ENCODE measurements around the gene SELENOW.
"Not testable (repeated sequence)": the region's sequence is repeated elsewhere in the genome, so short reads cannot be mapped to it uniquely, and the experiment has no call there.

SELENOW gene

GRCh38 chr19:47794526-47794925 is 16.0 kb downstream of the SELENOW start:
- Mint-ChIP-seq H3K4me1 (peaks cover 4% of the 10 kb centered on the region), H3K27ac (no peak overlapping the region), H3K9me3 (no peaks in the 10 kb centered on the region)

DNA sequence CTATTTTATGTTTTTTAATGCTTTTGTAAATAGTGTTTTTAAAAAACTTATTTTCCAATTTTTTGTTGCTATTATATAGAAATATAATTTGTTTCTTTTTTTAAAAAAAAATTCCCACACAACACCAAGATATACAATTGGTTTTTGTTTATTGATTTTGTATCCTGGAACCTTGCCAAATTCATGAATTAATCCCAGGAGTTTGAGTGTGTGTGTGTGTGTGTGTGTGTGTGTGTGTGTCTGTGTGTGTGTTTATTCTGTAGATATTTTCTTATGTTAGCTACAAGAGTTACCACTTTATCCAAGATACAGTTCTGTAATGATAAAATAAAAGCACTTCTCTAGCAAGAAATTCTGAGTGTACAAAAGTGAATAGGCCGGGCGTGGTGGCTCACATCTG is 18.3 kb downstream of the SELENOW start:
- no peak overlapping the region for H3K4me3 Mint-ChIP-seq
- H3K36me3 Mint-ChIP-seq = peaks cover 2% of the 10 kb centered on the region
- H3K27ac Mint-ChIP-seq = no peak overlapping the region
- no peaks in the 10 kb centered on the region for H3K27me3 Mint-ChIP-seq
- H3K9me3 Mint-ChIP-seq = peaks cover 4% of the 10 kb centered on the region
- H3K4me1 Mint-ChIP-seq = no peaks in the 10 kb centered on the region

More at GRCh38 chr19:47794526-47794925, 16.0 kb downstream of the SELENOW start:
- no peak overlapping the region for H3K4me3 Mint-ChIP-seq
- no peaks in the 10 kb centered on the region for H3K27me3 Mint-ChIP-seq
- H3K36me3 Mint-ChIP-seq = no peaks in the 10 kb centered on the region

DNA sequence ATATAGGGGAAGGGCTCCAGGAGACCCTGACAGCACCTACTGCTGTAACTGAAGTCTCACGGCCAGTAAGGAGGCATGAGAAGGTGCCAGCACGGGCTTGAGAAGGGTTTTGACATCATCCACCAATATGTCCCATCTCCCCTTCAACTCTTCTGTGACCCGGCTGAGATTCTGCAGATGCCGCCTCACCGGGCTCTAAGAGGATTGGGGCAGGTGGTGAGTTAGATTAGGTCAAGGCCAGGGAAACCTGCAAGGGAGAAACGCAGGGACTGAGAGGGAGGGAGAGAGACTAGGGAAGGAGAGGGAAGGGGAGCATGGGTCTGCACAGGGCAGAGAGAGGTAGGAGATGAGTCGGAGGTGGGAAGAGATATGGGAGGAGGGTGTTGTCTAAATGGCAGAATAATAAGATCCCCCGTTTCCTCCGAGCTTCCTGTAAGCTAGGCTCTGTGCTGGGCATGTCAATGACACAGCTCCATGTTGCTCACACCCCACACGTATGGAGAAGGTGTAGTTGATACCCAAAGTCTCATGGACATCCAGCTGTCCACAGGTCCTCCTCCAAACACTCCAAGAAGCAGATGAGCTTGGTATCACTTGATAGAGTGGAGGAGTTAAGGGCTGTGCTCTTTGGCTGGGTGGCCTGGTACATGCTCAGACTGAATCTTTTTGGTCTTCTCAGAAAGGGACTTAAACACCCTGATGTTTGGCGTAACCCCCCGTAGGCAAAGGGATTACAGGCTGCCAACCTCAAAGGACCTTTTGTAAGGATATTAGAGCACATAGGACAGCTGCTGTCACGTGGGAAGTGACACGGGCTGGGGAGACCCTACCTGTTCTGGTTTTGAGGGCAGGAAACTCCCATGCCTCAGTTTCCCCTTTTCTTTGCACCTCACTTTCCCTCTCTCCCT is 19.7 kb downstream of the SELENOW start:
- Mint-ChIP-seq H3K4me3 (no peak overlapping the region), H3K36me3 (peaks cover 2% of the 10 kb centered on the region), H3K27ac (no peak overlapping the region), H3K27me3 (no peaks in the 10 kb centered on the region), H3K9me3 (peaks cover 4% of the 10 kb centered on the region), H3K4me1 (no peaks in the 10 kb centered on the region)

DNA sequence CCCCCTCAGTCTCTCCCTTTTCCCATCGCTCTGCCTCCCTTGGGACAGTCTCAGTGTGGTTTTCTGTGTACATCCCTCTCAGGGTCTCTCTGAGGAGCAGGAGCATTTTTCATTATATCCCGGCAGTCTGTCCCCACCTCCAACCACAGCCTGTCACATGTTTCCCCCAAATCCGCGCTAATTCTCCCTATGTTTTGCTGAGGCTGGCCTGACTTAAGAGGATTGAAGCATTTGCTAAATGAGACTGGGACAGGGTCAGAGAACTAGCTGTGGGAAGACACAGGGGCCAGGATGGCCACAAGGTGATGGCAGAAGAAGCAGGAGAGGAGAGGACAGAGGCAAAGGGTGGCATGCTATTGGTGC is 20.4 kb downstream of the SELENOW start:
- Mint-ChIP-seq H3K4me1 (no peaks in the 10 kb centered on the region), H3K4me3 (no peak overlapping the region), H3K27me3 (no peaks in the 10 kb centered on the region), H3K9me3 (peaks cover 4% of the 10 kb centered on the region), H3K36me3 (peaks cover 2% of the 10 kb centered on the region), H3K27ac (no peak overlapping the region)

GRCh38 chr19:47801270-47801669 is 22.8 kb downstream of the SELENOW start:
- no peak overlapping the region for H3K27ac Mint-ChIP-seq
- peaks cover 4% of the 10 kb centered on the region for H3K9me3 Mint-ChIP-seq
- no peak overlapping the region for H3K4me3 Mint-ChIP-seq
- H3K27me3 Mint-ChIP-seq = no peaks in the 10 kb centered on the region
- no peaks in the 10 kb centered on the region for H3K4me1 Mint-ChIP-seq
- peaks cover 2% of the 10 kb centered on the region for H3K36me3 Mint-ChIP-seq

DNA sequence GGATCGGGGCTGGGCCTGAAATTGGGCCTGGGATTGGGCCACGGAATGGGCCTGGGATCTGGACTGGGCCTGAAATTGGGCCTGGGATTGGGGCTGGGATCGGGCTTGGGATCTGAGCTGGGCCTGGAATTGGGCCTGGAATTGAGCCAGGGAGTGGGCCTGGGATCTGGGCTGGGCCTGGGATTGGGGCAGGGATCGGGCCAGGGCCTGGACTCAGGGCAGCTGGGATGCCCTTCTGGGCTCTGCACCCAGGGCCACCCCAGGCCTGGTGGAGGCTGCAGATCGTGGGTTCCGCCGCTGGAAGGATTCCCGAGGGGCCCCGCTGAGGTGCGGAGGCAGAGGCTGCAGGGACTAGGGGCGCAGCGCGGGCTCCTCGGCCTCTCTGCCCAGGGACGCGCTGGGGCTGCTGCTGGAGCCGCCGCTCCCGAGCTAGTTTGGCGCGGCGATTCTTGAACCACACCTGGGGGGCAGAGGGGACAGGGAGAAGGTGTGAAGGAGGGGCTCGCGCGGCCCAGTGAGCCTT is 24.1 kb downstream of the SELENOW start:
- peaks cover 2% of the 10 kb centered on the region for H3K36me3 Mint-ChIP-seq
- H3K4me1 Mint-ChIP-seq = no peaks in the 10 kb centered on the region
- peaks cover 4% of the 10 kb centered on the region for H3K9me3 Mint-ChIP-seq
- H3K27ac Mint-ChIP-seq = no peak overlapping the region
- no peaks in the 10 kb centered on the region for H3K27me3 Mint-ChIP-seq
- no peak overlapping the region for H3K4me3 Mint-ChIP-seq

GRCh38 chr19:47803148-47803547 is 24.6 kb downstream of the SELENOW start:
- not testable (repeated sequence) for H3K4me1 Mint-ChIP-seq, H3K36me3 Mint-ChIP-seq, H3K27me3 Mint-ChIP-seq, H3K4me3 Mint-ChIP-seq, H3K9me3 Mint-ChIP-seq, H3K27ac Mint-ChIP-seq

- H3K4me3 Mint-ChIP-seq, H3K36me3 Mint-ChIP-seq, H3K27me3 Mint-ChIP-seq, H3K9me3 Mint-ChIP-seq, H3K4me1 Mint-ChIP-seq, H3K27ac Mint-ChIP-seq: not testable (repeated sequence)
Measured at GRCh38 chr19:47803671-47804070, 25.2 kb downstream of the SELENOW start.

- not testable (repeated sequence) for H3K4me1 Mint-ChIP-seq, H3K27me3 Mint-ChIP-seq, H3K27ac Mint-ChIP-seq, H3K36me3 Mint-ChIP-seq, H3K9me3 Mint-ChIP-seq, H3K4me3 Mint-ChIP-seq
Measured at GRCh38 chr19:47804451-47804850, 25.9 kb downstream of the SELENOW start, which contains the start of gene TPRX1. Gene TPRX1 (minus strand): TSS chr19:47804551. CDS start chr19:47804539, 12 bp downstream.

DNA sequence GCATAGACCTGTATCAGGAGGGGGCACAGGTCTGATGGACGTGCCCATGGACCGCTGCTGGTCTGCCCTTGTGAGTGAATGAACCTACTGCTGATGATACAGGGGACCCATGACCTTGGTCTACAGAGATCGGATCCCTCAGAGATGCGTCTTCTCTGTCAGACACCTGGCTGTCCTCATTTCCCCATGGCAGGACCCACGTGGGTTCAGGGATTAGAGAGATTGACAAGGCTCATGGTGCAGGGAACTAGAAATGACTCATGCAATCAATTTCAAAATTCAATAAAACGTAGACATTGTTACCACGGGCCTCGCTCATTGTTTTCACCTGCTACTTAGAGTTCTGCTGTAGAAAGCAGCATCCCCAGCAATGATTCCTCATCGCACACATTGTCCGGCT is 26.8 kb downstream of the SELENOW start:
- no peak overlapping the region for H3K27ac Mint-ChIP-seq
- H3K4me1 Mint-ChIP-seq = no peaks in the 10 kb centered on the region
- peaks cover 1% of the 10 kb centered on the region for H3K27me3 Mint-ChIP-seq
- peaks cover 4% of the 10 kb centered on the region for H3K9me3 Mint-ChIP-seq
- peaks cover 2% of the 10 kb centered on the region for H3K36me3 Mint-ChIP-seq
- no peak overlapping the region for H3K4me3 Mint-ChIP-seq

DNA sequence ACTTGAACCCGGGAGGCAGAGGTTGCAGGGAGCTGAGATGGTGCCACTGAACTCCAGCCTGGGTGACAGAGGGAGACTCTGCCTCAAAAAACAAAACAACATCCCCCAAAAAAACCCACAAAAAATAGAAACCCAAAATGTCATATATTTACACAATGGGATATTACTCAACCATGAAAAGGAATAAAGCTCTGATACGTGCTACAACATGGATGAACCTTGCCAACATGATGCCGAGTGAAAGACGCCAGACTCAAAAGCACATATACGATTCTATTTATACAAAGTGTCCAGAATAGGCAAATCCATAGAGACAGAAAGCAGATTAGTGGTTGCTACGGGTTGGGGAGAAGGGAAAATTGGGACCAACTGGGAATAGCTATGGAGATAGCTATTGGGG is 27.9 kb downstream of the SELENOW start:
- H3K27me3 Mint-ChIP-seq = peaks cover 1% of the 10 kb centered on the region
- H3K4me1 Mint-ChIP-seq = no peaks in the 10 kb centered on the region
- no peaks in the 10 kb centered on the region for H3K36me3 Mint-ChIP-seq
- no peak overlapping the region for H3K27ac Mint-ChIP-seq
- H3K4me3 Mint-ChIP-seq = no peak overlapping the region
- no peaks in the 10 kb centered on the region for H3K9me3 Mint-ChIP-seq

DNA sequence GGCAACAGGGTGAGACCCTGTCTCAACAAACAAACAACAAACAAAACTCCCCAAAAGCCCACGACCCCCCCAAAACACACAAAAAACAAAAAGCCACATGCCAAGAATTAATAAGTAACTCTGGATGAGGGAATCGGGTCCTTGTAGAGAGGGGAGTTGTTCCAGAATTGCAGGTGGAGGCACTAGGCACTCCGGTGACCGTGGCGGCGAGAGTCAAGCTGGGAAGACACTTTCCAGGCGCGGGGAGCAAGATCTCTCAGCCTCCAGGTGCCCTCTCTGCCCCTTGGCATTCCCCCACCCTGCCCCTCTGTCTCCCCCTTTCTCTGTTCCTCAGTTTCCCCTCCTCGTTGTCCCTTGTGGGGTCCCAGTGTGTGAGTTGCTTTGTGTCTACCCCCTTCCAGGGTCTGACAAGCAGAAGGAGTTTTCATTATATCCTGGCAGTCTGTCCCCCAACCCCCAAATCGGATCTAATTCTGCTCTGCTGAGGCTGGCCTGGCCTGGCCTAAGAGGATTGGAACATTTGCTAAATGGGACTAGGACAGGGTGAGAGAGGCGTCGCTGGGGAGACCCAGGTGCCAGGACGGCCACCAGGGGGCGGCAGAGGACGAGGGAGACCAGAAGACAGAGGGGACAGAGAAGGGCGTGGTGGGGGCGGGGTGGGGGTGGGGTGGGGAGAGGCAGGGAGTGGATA is 34.9 kb downstream of the SELENOW start:
- Mint-ChIP-seq H3K4me1 (no peaks in the 10 kb centered on the region), H3K9me3 (no peaks in the 10 kb centered on the region), H3K4me3 (no peak overlapping the region), H3K27ac (no peak overlapping the region), H3K36me3 (no peaks in the 10 kb centered on the region), H3K27me3 (peaks cover 3% of the 10 kb centered on the region)

DNA sequence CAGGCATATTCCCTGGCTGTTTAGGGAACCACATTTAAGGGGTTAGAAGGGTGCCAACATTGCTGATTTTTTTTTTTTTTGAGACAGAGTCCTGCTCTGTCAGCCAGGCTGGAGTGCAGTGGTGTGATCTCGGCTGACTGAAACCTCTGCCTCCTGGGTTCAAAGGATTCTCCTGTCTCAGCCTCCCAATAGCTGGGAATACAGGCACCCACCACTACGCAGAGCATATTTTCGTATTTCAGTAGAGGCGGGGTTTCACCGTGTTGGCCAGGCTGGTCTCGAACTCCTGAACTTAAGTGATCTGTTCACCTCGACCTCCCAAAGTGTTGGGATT is 35.5 kb downstream of the SELENOW start:
- no peaks in the 10 kb centered on the region for H3K4me1 Mint-ChIP-seq
- H3K9me3 Mint-ChIP-seq = no peaks in the 10 kb centered on the region
- H3K4me3 Mint-ChIP-seq = no peak overlapping the region
- no peak overlapping the region for H3K27ac Mint-ChIP-seq
- peaks cover 6% of the 10 kb centered on the region for H3K27me3 Mint-ChIP-seq
- H3K36me3 Mint-ChIP-seq = no peaks in the 10 kb centered on the region

GRCh38 chr19:47816270-47816669 is 37.8 kb downstream of the SELENOW start:
- H3K4me1 Mint-ChIP-seq = not testable (repeated sequence)
- peaks cover 20% of the 10 kb centered on the region for H3K27me3 Mint-ChIP-seq

DNA sequence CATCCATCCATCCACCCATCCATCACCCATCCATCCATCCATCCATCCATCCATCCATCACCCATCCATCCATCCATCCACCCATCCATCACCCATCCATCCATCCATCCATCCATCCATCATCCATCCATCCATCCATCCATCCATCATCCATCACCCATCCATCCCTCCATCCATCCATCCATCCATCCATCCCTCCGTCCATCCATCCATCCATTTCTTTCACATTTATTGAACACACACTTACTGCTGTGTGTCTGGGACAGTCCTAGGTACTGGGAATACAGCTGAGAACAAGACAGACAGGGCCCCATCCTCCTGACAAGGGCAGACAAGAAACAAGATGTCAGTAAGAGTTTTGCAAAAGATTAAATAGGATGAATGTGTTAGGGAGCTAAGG is 39.7 kb downstream of the SELENOW start:
- not testable (repeated sequence) for H3K4me3 Mint-ChIP-seq, H3K9me3 Mint-ChIP-seq, H3K4me1 Mint-ChIP-seq

More at GRCh38 chr19:47816270-47816669, 37.8 kb downstream of the SELENOW start:
- H3K27ac Mint-ChIP-seq, H3K36me3 Mint-ChIP-seq, H3K4me3 Mint-ChIP-seq, H3K9me3 Mint-ChIP-seq: not testable (repeated sequence)

GRCh38 chr19:47819858-47820257 is 41.4 kb downstream of the SELENOW start:
- Mint-ChIP-seq H3K4me1 (peaks cover 3% of the 10 kb centered on the region), H3K36me3 (no peaks in the 10 kb centered on the region), H3K27ac (no peak overlapping the region), H3K27me3 (peaks cover 23% of the 10 kb centered on the region), H3K4me3 (no peak overlapping the region), H3K9me3 (no peaks in the 10 kb centered on the region)

More for the DNA sequence above, 39.7 kb downstream of the SELENOW start:
- not testable (repeated sequence) for H3K36me3 Mint-ChIP-seq, H3K27ac Mint-ChIP-seq
- H3K27me3 Mint-ChIP-seq = peaks cover 23% of the 10 kb centered on the region
